SK-N-SH treated with all-trans-retinoic acid at 6 μM for 48 hours (cell line): Measurements from ENCODE around the gene CDC14A.

ENCODE experiments used
- ATAC-seq: fragments of 200-7000 bp; cut with Tn5 transposase; 3 replicates; pipeline ENCODE4 v1.9.1; 2020; ENCODE audit warnings: mild to moderate bottlenecking, moderate library complexity
- ARNTL ChIP-seq: fragments of 450-650 bp; formaldehyde crosslinking; IDR thresholded peaks from 2 replicates; pipeline ENCODE4 v1.5.0; 2020; ENCODE audit warnings: low read depth, mild to moderate bottlenecking, moderate library complexity, borderline replicate concordance
- BACH2 ChIP-seq: fragments of 250-450 bp; sonication (Bioruptor Pico); IDR thresholded peaks from 2 replicates; pipeline ENCODE4 v1.9.0; 2021; ENCODE audit warnings: mild to moderate bottlenecking, borderline replicate concordance
- CREB5 ChIP-seq: fragments of 250-450 bp; sonication (Bioruptor Pico); IDR thresholded peaks from 2 replicates; pipeline ENCODE4 v1.5.1; 2020; ENCODE audit warnings: low read depth, mild to moderate bottlenecking, moderate library complexity
- CSDC2 ChIP-seq: fragments of 250-450 bp; sonication (Bioruptor Pico); IDR thresholded peaks from 2 replicates; pipeline ENCODE4 v1.5.0; 2020; ENCODE audit warnings: mild to moderate bottlenecking, moderate library complexity
- CSRNP3 ChIP-seq: fragments of 250-450 bp; sonication (Bioruptor Pico); IDR thresholded peaks from 2 replicates; pipeline ENCODE4 v1.5.1; 2021; ENCODE audit warnings: mild to moderate bottlenecking, moderate library complexity
- ESRRG ChIP-seq: fragments of 250-450 bp; sonication (Bioruptor Pico); IDR thresholded peaks from 2 replicates; pipeline ENCODE4 v1.6.1; 2021; ENCODE audit warnings: mild to moderate bottlenecking
- GLIS3 ChIP-seq: fragments of 250-450 bp; sonication (Bioruptor Pico); IDR thresholded peaks from 2 replicates; pipeline ENCODE4 v1.5.0; 2020; ENCODE audit warnings: mild to moderate bottlenecking, moderate library complexity
- ISL1 ChIP-seq: fragments of 250-450 bp; sonication (Bioruptor Pico); IDR thresholded peaks from 2 replicates; pipeline ENCODE4 v2.1.2; 2022; ENCODE audit warnings: mild to moderate bottlenecking, moderate library complexity
- OSR1 ChIP-seq: fragments of 250-450 bp; sonication (Bioruptor Pico); IDR thresholded peaks from 2 replicates; pipeline ENCODE4 v1.8.0; 2022; ENCODE audit warnings: moderate library complexity, mild to moderate bottlenecking, inconsistent platforms
- POU6F1 ChIP-seq: fragments of 250-450 bp; sonication (Bioruptor Pico); IDR thresholded peaks from 2 replicates; pipeline ENCODE4 v1.8.0; 2021; ENCODE audit warnings: low read depth, mild to moderate bottlenecking, moderate library complexity, borderline replicate concordance
- PPARA ChIP-seq: fragments of 250-450 bp; sonication (Bioruptor Pico); IDR thresholded peaks from 2 replicates; pipeline ENCODE4 v1.5.0; 2020; ENCODE audit warnings: mild to moderate bottlenecking, borderline replicate concordance
- RARB ChIP-seq: fragments of 250-450 bp; sonication (Bioruptor Pico); IDR thresholded peaks from 2 replicates; pipeline ENCODE4 v1.8.0; 2021; ENCODE audit warnings: mild to moderate bottlenecking, moderate library complexity
- SNAI2 ChIP-seq: fragments of 250-450 bp; sonication (Bioruptor Pico); IDR thresholded peaks from 2 replicates; pipeline ENCODE4 v1.5.0; 2020; ENCODE audit warnings: mild to moderate bottlenecking, moderate library complexity
- TCF4 ChIP-seq: fragments of 250-450 bp; sonication (Bioruptor Pico); IDR thresholded peaks from 2 replicates; pipeline ENCODE4 v1.8.0; 2021; ENCODE audit warnings: mild to moderate bottlenecking, moderate library complexity, borderline replicate concordance
- TOX ChIP-seq: fragments of 250-450 bp; sonication (Bioruptor Pico); IDR thresholded peaks from 2 replicates; pipeline ENCODE4 v1.8.0; 2021; ENCODE audit warnings: mild to moderate bottlenecking, moderate library complexity, borderline replicate concordance
- TSHZ2 ChIP-seq: fragments of 250-450 bp; sonication (Bioruptor Pico); IDR thresholded peaks from 2 replicates; pipeline ENCODE4 v1.5.0; 2020; ENCODE audit warnings: mild to moderate bottlenecking, moderate library complexity
- ZC3H10 ChIP-seq: fragments of 250-450 bp; sonication (Bioruptor Pico); IDR thresholded peaks from 2 replicates; pipeline ENCODE4 v1.5.1; 2021; ENCODE audit warnings: mild to moderate bottlenecking, moderate library complexity
- ZFP3 ChIP-seq: fragments of 250-450 bp; sonication (Bioruptor Pico); IDR thresholded peaks from 2 replicates; pipeline ENCODE4 v1.5.0; 2020; ENCODE audit warnings: mild to moderate bottlenecking, moderate library complexity
- ZFP30 ChIP-seq: fragments of 450-650 bp; formaldehyde crosslinking; IDR thresholded peaks from 2 replicates; pipeline ENCODE4 v1.5.0; 2022; ENCODE audit warnings: mild to moderate bottlenecking, moderate library complexity
- ZNF565 ChIP-seq: fragments of 450-650 bp; formaldehyde crosslinking; conservative IDR thresholded peaks from 2 replicates; pipeline ENCODE4 v1.5.0; 2020; ENCODE audit warnings: low read depth, mild to moderate bottlenecking, moderate library complexity
- ZNF70 ChIP-seq: fragments of 450-650 bp; formaldehyde crosslinking; IDR thresholded peaks from 2 replicates; pipeline ENCODE4 v1.5.0; 2020; ENCODE audit warnings: mild to moderate bottlenecking, moderate library complexity
- ZNF8 ChIP-seq: fragments of 450-650 bp; formaldehyde crosslinking; IDR thresholded peaks from 2 replicates; pipeline ENCODE4 v1.5.0; 2020; ENCODE audit warnings: mild to moderate bottlenecking, moderate library complexity

CDC14A gene

GRCh38 chr1:100387657-100388350 is 35.5 kb downstream of the CDC14A start:
- ATAC-seq = peak; percentile 55; the same call in 2 of the 3 replicates
- no peak for TF ChIP-seq ZFP3 (CRISPR knock-in tag)
- no peak for TF ChIP-seq ZFP30 (CRISPR knock-in tag)
- TF ChIP-seq ZNF565 (CRISPR knock-in tag) = no peak
- no peak for TF ChIP-seq TCF4 (CRISPR knock-in tag)
- TF ChIP-seq ISL1 (CRISPR knock-in tag) = no peak
- TF ChIP-seq TSHZ2 (CRISPR knock-in tag) = no peak
- TF ChIP-seq CREB5 (CRISPR knock-in tag) = no peak
- no peak for TF ChIP-seq ARNTL (CRISPR knock-in tag)
- TF ChIP-seq POU6F1 (CRISPR knock-in tag) = no peak
- TF ChIP-seq ZNF8 (CRISPR knock-in tag) = no peak
- TF ChIP-seq PPARA (CRISPR knock-in tag) = no peak
- TF ChIP-seq ZNF70 (CRISPR knock-in tag) = no peak
- no peak for TF ChIP-seq TOX (CRISPR knock-in tag)
- no peak for TF ChIP-seq CSDC2
- TF ChIP-seq SNAI2 (CRISPR knock-in tag) = no peak
- TF ChIP-seq ESRRG (CRISPR knock-in tag) = no peak

- no peak for ATAC-seq
- TF ChIP-seq GLIS3 (CRISPR knock-in tag) (no peak), OSR1 (CRISPR knock-in tag) (no peak), ZNF565 (CRISPR knock-in tag) (no peak), ISL1 (CRISPR knock-in tag) (no peak), TSHZ2 (CRISPR knock-in tag) (no peak), RARB (no peak), SNAI2 (CRISPR knock-in tag) (no peak), ZNF8 (CRISPR knock-in tag) (no peak), TOX (CRISPR knock-in tag) (no peak), ZC3H10 (CRISPR knock-in tag) (no peak), CSRNP3 (CRISPR knock-in tag) (no peak), POU6F1 (CRISPR knock-in tag) (no peak), ESRRG (CRISPR knock-in tag) (no peak), BACH2 (CRISPR knock-in tag) (no peak), ZNF70 (CRISPR knock-in tag) (no peak), CSDC2 (no peak), CREB5 (CRISPR knock-in tag) (no peak), ZFP3 (CRISPR knock-in tag) (no peak)
Measured at GRCh38 chr1:100390531-100390930, 38.2 kb downstream of the CDC14A start.
